Stimulated activated naive CD8-positive, alpha-beta T cell treated with anti-CD3 and anti-CD28 coated beads, Interleukin-15, Interleukin-2, amounts not matched to agents 100 ng/mL and 50 ng/mL, for 24 hours (primary cell): ENCODE data around the gene KDM4C.

ENCODE experiments used
- H3K27ac Mint-ChIP-seq: one replicate; pipeline ENCODE4 v1.8.0; 2021; ENCODE audit warnings: mild to moderate bottlenecking, mixed read lengths
- H3K27me3 Mint-ChIP-seq: one replicate; pipeline ENCODE4 v1.8.0; 2021; ENCODE audit warnings: mixed read lengths
- H3K36me3 Mint-ChIP-seq: one replicate; pipeline ENCODE4 v1.8.0; 2021; ENCODE audit warnings: low read depth, mixed read lengths
- H3K4me1 Mint-ChIP-seq: one replicate; pipeline ENCODE4 v1.8.0; 2021; ENCODE audit warnings: low read depth, mixed read lengths
- H3K4me3 Mint-ChIP-seq: one replicate; pipeline ENCODE4 v1.8.0; 2021; ENCODE audit warnings: mild to moderate bottlenecking, mixed read lengths
- H3K9me3 Mint-ChIP-seq: one replicate; pipeline ENCODE4 v1.8.0; 2021; ENCODE audit warnings: mixed read lengths

KDM4C gene

GRCh38 chr9:7154003-7154619, 396.3 kb downstream of the KDM4C start:
- Mint-ChIP-seq H3K4me3 (no peak overlapping the region), H3K36me3 (peaks cover 40% of the 10 kb centered on the region), H3K27ac (no peak overlapping the region), H3K4me1 (peaks cover 16% of the 10 kb centered on the region), H3K27me3 (no peaks in the 10 kb centered on the region), H3K9me3 (no peaks in the 10 kb centered on the region)

GRCh38 chr9:7154650-7155049, 396.9 kb downstream of the KDM4C start:
- Mint-ChIP-seq H3K9me3 (no peaks in the 10 kb centered on the region), H3K36me3 (peaks cover 41% of the 10 kb centered on the region), H3K4me3 (no peak overlapping the region), H3K27me3 (no peaks in the 10 kb centered on the region), H3K4me1 (peaks cover 12% of the 10 kb centered on the region), H3K27ac (no peak overlapping the region)

- H3K9me3 Mint-ChIP-seq, result no peaks in the 10 kb centered on the region
- H3K4me3 Mint-ChIP-seq, result no peak overlapping the region
- peaks cover 33% of the 10 kb centered on the region for H3K36me3 Mint-ChIP-seq
- H3K27ac Mint-ChIP-seq, result no peak overlapping the region
- no peaks in the 10 kb centered on the region for H3K27me3 Mint-ChIP-seq
- no peaks in the 10 kb centered on the region for H3K4me1 Mint-ChIP-seq
Measured at GRCh38 chr9:7161469-7161868, 403.7 kb downstream of the KDM4C start.

GRCh38 chr9:7163932-7164331, 406.2 kb downstream of the KDM4C start:
- H3K27me3 Mint-ChIP-seq, result no peaks in the 10 kb centered on the region
- H3K4me1 Mint-ChIP-seq, result no peaks in the 10 kb centered on the region
- H3K4me3 Mint-ChIP-seq, result no peak overlapping the region
- peaks cover 26% of the 10 kb centered on the region for H3K36me3 Mint-ChIP-seq
- no peaks in the 10 kb centered on the region for H3K9me3 Mint-ChIP-seq
- H3K27ac Mint-ChIP-seq, result no peak overlapping the region

GRCh38 chr9:7164440-7165330, 406.9 kb downstream of the KDM4C start:
- H3K4me3 Mint-ChIP-seq, result no peak overlapping the region
- no peak overlapping the region for H3K27ac Mint-ChIP-seq
- no peaks in the 10 kb centered on the region for H3K9me3 Mint-ChIP-seq
- peaks cover 27% of the 10 kb centered on the region for H3K36me3 Mint-ChIP-seq
- no peaks in the 10 kb centered on the region for H3K27me3 Mint-ChIP-seq
- no peaks in the 10 kb centered on the region for H3K4me1 Mint-ChIP-seq

GRCh38 chr9:7165331-7165975, 407.7 kb downstream of the KDM4C start:
- H3K9me3 Mint-ChIP-seq, result no peaks in the 10 kb centered on the region
- peaks cover 33% of the 10 kb centered on the region for H3K36me3 Mint-ChIP-seq
- no peak overlapping the region for H3K4me3 Mint-ChIP-seq
- H3K27me3 Mint-ChIP-seq, result no peaks in the 10 kb centered on the region
- H3K4me1 Mint-ChIP-seq, result no peaks in the 10 kb centered on the region
- no peak overlapping the region for H3K27ac Mint-ChIP-seq

GRCh38 chr9:7166074-7166473, 408.3 kb downstream of the KDM4C start:
- Mint-ChIP-seq H3K36me3 (peaks cover 37% of the 10 kb centered on the region), H3K4me3 (no peak overlapping the region), H3K9me3 (no peaks in the 10 kb centered on the region), H3K27me3 (no peaks in the 10 kb centered on the region), H3K27ac (no peak overlapping the region), H3K4me1 (no peaks in the 10 kb centered on the region)

GRCh38 chr9:7169717-7170389, 412.1 kb downstream of the KDM4C start:
- Mint-ChIP-seq H3K27me3 (no peaks in the 10 kb centered on the region), H3K9me3 (no peaks in the 10 kb centered on the region), H3K4me1 (no peaks in the 10 kb centered on the region), H3K27ac (no peak overlapping the region), H3K4me3 (no peak overlapping the region), H3K36me3 (peaks cover 64% of the 10 kb centered on the region)

- Mint-ChIP-seq H3K9me3 (no peaks in the 10 kb centered on the region), H3K36me3 (peaks cover 53% of the 10 kb centered on the region), H3K27me3 (no peaks in the 10 kb centered on the region), H3K27ac (peak overlapping the region; percentile 32), H3K4me3 (no peak overlapping the region), H3K4me1 (no peaks in the 10 kb centered on the region)
Measured at GRCh38 chr9:7171396-7172153, 413.8 kb downstream of the KDM4C start.

GRCh38 chr9:7172154-7173115, 414.7 kb downstream of the KDM4C start:
- Mint-ChIP-seq H3K36me3 (peaks cover 57% of the 10 kb centered on the region), H3K27me3 (no peaks in the 10 kb centered on the region), H3K9me3 (no peaks in the 10 kb centered on the region), H3K4me3 (no peak overlapping the region), H3K4me1 (no peaks in the 10 kb centered on the region), H3K27ac (no peak overlapping the region)

GRCh38 chr9:7173139-7173538, 415.4 kb downstream of the KDM4C start:
- no peaks in the 10 kb centered on the region for H3K4me1 Mint-ChIP-seq
- no peaks in the 10 kb centered on the region for H3K9me3 Mint-ChIP-seq
- H3K27me3 Mint-ChIP-seq, result no peaks in the 10 kb centered on the region
- peak overlapping the region; percentile 3 for H3K27ac Mint-ChIP-seq
- H3K36me3 Mint-ChIP-seq, result peaks cover 63% of the 10 kb centered on the region
- H3K4me3 Mint-ChIP-seq, result no peak overlapping the region

- Mint-ChIP-seq H3K27me3 (no peaks in the 10 kb centered on the region), H3K4me1 (no peaks in the 10 kb centered on the region), H3K27ac (no peak overlapping the region), H3K36me3 (peaks cover 63% of the 10 kb centered on the region), H3K4me3 (no peak overlapping the region), H3K9me3 (no peaks in the 10 kb centered on the region)
Measured at GRCh38 chr9:7174301-7174700, 416.5 kb downstream of the KDM4C start.

- H3K36me3 Mint-ChIP-seq, result peaks cover 61% of the 10 kb centered on the region
- no peak overlapping the region for H3K27ac Mint-ChIP-seq
- no peaks in the 10 kb centered on the region for H3K4me1 Mint-ChIP-seq
- H3K9me3 Mint-ChIP-seq, result no peaks in the 10 kb centered on the region
- H3K27me3 Mint-ChIP-seq, result no peaks in the 10 kb centered on the region
- no peak overlapping the region for H3K4me3 Mint-ChIP-seq
Measured at GRCh38 chr9:7174884-7175283, 417.1 kb downstream of the KDM4C start.
